NCI-H526 treated with DMSO at 0.1 percent for 48 hours (cell line): Measurements from ENCODE around the gene SURF6.

Experiments
- DNase-seq: peaks from one replicate; lab custom pipeline; 2025; lab: John Stamatoyannopoulos, UW

The SURF6 gene

GRCh38 chr9:133367778-133368177 lies 31.8 kb upstream of the SURF6 start:
- DNase-seq, result no peak

- no peak for DNase-seq
These were observed 31.2 kb upstream of the SURF6 start for GRCh38 chr9:133367221-133367620.

GRCh38 chr9:133366435-133366834 lies 30.4 kb upstream of the SURF6 start:
- DNase-seq, result no peak

- no peak for DNase-seq
These were observed 26.5 kb upstream of the SURF6 start for GRCh38 chr9:133362359-133363044.

GRCh38 chr9:133361507-133362092 lies 25.6 kb upstream of the SURF6 start:
- no peak for DNase-seq

GRCh38 chr9:133360400-133361393 lies 24.7 kb upstream of the SURF6 start:
- no peak for DNase-seq

GRCh38 chr9:133359399-133360175 lies 23.6 kb upstream of the SURF6 start:
- no peak for DNase-seq

GRCh38 chr9:133357656-133358055 lies 21.7 kb upstream of the SURF6 start:
- no peak for DNase-seq

GRCh38 chr9:133356391-133357091 lies 20.6 kb upstream of the SURF6 start, which contains the start of the genes SURF1 and SURF2:
Gene SURF1 (minus strand): TSS chr9:133356487. CDS start chr9:133356453, 34 bp downstream.
Gene SURF2 (plus strand): TSS chr9:133356550. CDS start chr9:133356593, 43 bp downstream.
- peak; percentile 51 for DNase-seq

- DNase-seq, result no peak
These were observed 19.9 kb upstream of the SURF6 start for GRCh38 chr9:133355881-133356357.

- DNase-seq, result no peak
These were observed 18.8 kb upstream of the SURF6 start for GRCh38 chr9:133354766-133355165.

- no peak for DNase-seq
These were observed 17.6 kb upstream of the SURF6 start for GRCh38 chr9:133353548-133353947.

GRCh38 chr9:133352635-133353340 lies 16.8 kb upstream of the SURF6 start:
- no peak for DNase-seq

GRCh38 chr9:133351908-133352634 lies 16.1 kb upstream of the SURF6 start:
- DNase-seq, result peak; percentile 17

- no peak for DNase-seq
These were observed 15.5 kb upstream of the SURF6 start for GRCh38 chr9:133351526-133351907.

- no peak for DNase-seq
These were observed 14.1 kb upstream of the SURF6 start for GRCh38 chr9:133349965-133350616.

- no peak for DNase-seq
These were observed 13.0 kb upstream of the SURF6 start for GRCh38 chr9:133348718-133349573.
